WERI-Rb-1 (cell line): ENCODE data around the gene LILRB2.
"Not testable (repeated sequence)": the region's sequence is repeated elsewhere in the genome, so short reads cannot be mapped to it uniquely, and the experiment has no call there.

Experiments
- DNase-seq: peaks from one replicate; pipeline ENCODE4 v3.0.0-alpha.2; 2020
- H3K27ac ChIP-seq: fragments of 250-450 bp; sonication (Bioruptor Pico); 2 replicates; pipeline ENCODE4 v1.5.1; 2020; ENCODE audit warnings: mild to moderate bottlenecking, moderate library complexity
- H3K27me3 ChIP-seq: fragments of 250-450 bp; sonication (Bioruptor Pico); 2 replicates; pipeline ENCODE4 v1.5.1; 2021; ENCODE audit warnings: mild to moderate bottlenecking, low read depth, moderate library complexity; ENCODE audit not compliant: insufficient read depth, severe bottlenecking
- H3K36me3 ChIP-seq: fragments of 250-450 bp; sonication (Bioruptor Pico); 2 replicates; pipeline ENCODE4 v1.5.1; 2020; ENCODE audit warnings: mild to moderate bottlenecking, moderate library complexity
- H3K4me3 ChIP-seq: 2 replicates; pipeline ENCODE4 v1.5.1; 2011; ENCODE audit warnings: low read depth, mild to moderate bottlenecking, control low read depth, low read length
- H3K9me3 ChIP-seq: fragments of 250-450 bp; sonication (Bioruptor Pico); 2 replicates; pipeline ENCODE4 v1.5.1; 2021; ENCODE audit warnings: mild to moderate bottlenecking, moderate library complexity; ENCODE audit not compliant: severe bottlenecking
- CTCF ChIP-seq: IDR thresholded peaks from 2 replicates; pipeline ENCODE4 v1.5.1; 2011; ENCODE audit warnings: low read depth, mild to moderate bottlenecking, control low read depth, inconsistent platforms, low read length

LILRB2 gene

DNA sequence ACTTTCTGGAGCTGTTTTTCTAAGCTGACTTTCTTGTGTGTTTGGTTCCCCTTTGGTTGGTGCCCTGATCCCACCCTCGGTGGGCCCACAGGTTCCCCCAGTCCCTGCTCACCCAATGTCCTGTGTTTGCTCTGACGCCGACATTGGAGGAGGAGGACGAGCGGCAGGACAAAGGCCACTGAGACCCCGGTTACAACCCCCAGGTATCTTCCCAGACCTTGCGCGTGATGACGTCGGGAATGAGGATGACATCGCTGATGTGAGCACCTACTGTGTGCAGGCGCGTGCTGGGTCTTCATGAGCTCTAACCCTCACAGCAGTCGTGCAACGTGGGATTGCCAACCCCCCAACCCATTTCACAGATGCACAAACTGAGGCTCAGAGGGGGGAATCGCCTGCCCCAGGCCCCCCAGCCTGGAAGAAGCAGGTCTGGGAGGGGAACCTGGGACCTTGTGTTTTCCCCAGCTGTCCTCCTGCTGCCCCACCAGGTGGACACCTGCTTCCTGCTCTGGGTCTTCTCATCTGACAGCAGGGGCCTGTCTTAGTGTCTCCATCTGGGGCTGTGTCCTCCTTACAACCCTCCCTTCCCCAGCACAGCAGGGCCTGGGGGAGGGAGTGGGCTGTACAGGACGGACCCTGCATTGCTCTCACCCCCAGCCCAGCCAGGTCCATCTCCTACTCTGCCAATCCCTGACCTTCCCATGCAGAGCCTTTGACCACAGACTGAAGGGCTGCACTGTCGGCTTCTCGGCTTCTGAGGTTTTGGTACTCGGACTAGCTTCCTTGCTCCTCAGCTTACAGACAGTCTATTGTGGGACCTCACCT is 33.6 kb downstream of the LILRB2 start:
- Histone ChIP-seq H3K4me3 (no peak overlapping the region), H3K27ac (no peak overlapping the region), H3K36me3 (no peaks in the 10 kb centered on the region), H3K9me3 (no peaks in the 10 kb centered on the region), H3K27me3 (peaks cover 54% of the 10 kb centered on the region)
- DNase-seq = no peak
- no peak for TF ChIP-seq CTCF

GRCh38 chr19:54245936-54246335 is 35.0 kb downstream of the LILRB2 start:
- no peak for TF ChIP-seq CTCF
- H3K9me3 ChIP-seq = no peaks in the 10 kb centered on the region
- no peak for DNase-seq
- no peak overlapping the region for H3K27ac ChIP-seq
- H3K36me3 ChIP-seq = no peaks in the 10 kb centered on the region
- peaks cover 49% of the 10 kb centered on the region for H3K27me3 ChIP-seq
- H3K4me3 ChIP-seq = no peak overlapping the region

- not testable (repeated sequence) for H3K36me3 ChIP-seq, H3K4me3 ChIP-seq, H3K27ac ChIP-seq, DNase-seq, H3K9me3 ChIP-seq
- peaks cover 39% of the 10 kb centered on the region for H3K27me3 ChIP-seq
Observed at GRCh38 chr19:54243809-54244208, 37.1 kb downstream of the LILRB2 start.

DNA sequence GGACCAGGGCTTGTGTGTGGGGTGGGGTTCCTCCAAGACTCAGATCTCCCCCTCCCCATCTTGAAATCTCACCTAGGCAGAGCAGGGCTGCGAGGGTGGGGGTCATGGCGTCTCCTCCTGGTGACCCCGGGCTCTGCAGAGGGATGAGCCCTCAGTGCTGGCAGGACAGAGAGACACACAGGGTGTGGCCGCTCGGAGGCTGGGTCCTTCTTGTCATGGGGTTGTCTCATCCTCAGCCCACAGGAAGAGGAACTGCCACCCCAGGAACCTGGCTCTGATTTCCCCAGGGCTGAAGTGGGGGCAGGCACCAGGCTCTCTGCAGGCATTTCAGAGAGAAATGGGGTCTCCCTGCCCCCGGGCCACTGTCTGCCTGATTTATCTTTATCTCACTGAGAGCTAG is 38.3 kb downstream of the LILRB2 start, which contains the start of gene LILRA6:
Gene LILRA6 (minus strand): TSS at position 145 of the 400 bp plus-strand sequence.
- H3K27me3 ChIP-seq = peaks cover 43% of the 10 kb centered on the region
- H3K27ac ChIP-seq, H3K36me3 ChIP-seq, DNase-seq, H3K9me3 ChIP-seq, H3K4me3 ChIP-seq: not testable (repeated sequence)

DNA sequence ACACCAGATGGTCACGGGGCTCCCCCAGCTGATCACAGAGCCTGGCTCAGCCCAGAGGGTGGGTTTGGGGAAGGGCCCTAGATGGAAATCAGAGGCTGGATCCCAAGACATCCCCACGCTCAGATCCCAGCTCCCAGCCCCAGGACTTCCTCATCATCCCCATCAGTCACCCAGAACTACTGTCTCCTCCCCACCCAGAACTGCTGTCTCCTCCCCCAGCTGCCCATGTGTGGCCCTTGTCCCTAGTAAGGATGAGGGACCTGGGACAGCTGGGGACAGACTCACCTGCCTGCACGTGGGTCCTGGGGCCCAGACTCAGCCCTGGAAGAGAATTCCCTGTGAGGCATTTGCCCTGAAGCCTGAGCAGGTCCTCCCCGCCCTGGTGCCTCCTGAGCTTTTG is 38.7 kb downstream of the LILRB2 start:
- H3K36me3 ChIP-seq, DNase-seq, H3K4me3 ChIP-seq, H3K9me3 ChIP-seq, H3K27ac ChIP-seq: not testable (repeated sequence)
- peaks cover 43% of the 10 kb centered on the region for H3K27me3 ChIP-seq

- not testable (repeated sequence) for H3K27ac ChIP-seq, H3K36me3 ChIP-seq, DNase-seq, H3K4me3 ChIP-seq, H3K9me3 ChIP-seq
- H3K27me3 ChIP-seq = peaks cover 42% of the 10 kb centered on the region
Observed at GRCh38 chr19:54240372-54241336, 40.3 kb downstream of the LILRB2 start.

- DNase-seq, H3K36me3 ChIP-seq, H3K4me3 ChIP-seq, H3K27ac ChIP-seq, H3K9me3 ChIP-seq: not testable (repeated sequence)
- H3K27me3 ChIP-seq = peaks cover 37% of the 10 kb centered on the region
Observed at GRCh38 chr19:54239491-54240371, 41.2 kb downstream of the LILRB2 start.
